GM23338 (cell line): Measurements from ENCODE around the gene ORC6.

Source experiments
- EZH2 ChIP-seq: fragments of 200-600 bp; sonication (generic); IDR thresholded peaks from one replicate; pipeline ENCODE4 v1.8.0; 2017; ENCODE audit warnings: antibody characterized with exemption, mild to moderate bottlenecking, low read depth; ENCODE audit not compliant: unreplicated experiment
- EZH2phosphoT487 ChIP-seq: fragments of 200-600 bp; sonication (generic); IDR thresholded peaks from one replicate; pipeline ENCODE4 v1.8.1; 2018; ENCODE audit warnings: antibody characterized with exemption; ENCODE audit not compliant: unreplicated experiment
- POLR2AphosphoS5 ChIP-seq: IDR thresholded peaks from 2 replicates; pipeline ENCODE4 v1.6.1; 2016; ENCODE audit warnings: antibody characterized with exemption, low read depth
- STAT1 ChIP-seq: IDR thresholded peaks from one replicate; pipeline ENCODE4 v1.6.1; 2016; ENCODE audit warnings: antibody characterized with exemption; ENCODE audit not compliant: unreplicated experiment
- TF ChIP-seq, protein P1 (sequence below), 2 experiments: fragments of 200-600 bp in 1 of 2; sonication (generic) in 1 of 2; conservative IDR thresholded peaks; 2 replicates each; pipeline versions ENCODE4 v1.5.1 to v1.6.1; 2016 to 2017; ENCODE audit warnings: antibody characterized with exemption in 2 of 2, low read depth in 2 of 2, mild to moderate bottlenecking in 2 of 2, moderate library complexity in 1 of 2
- TF ChIP-seq, protein P2 (sequence below): IDR thresholded peaks from one replicate; pipeline ENCODE4 v1.6.1; 2018; ENCODE audit warnings: antibody characterized with exemption; ENCODE audit not compliant: unreplicated experiment

DNA sequence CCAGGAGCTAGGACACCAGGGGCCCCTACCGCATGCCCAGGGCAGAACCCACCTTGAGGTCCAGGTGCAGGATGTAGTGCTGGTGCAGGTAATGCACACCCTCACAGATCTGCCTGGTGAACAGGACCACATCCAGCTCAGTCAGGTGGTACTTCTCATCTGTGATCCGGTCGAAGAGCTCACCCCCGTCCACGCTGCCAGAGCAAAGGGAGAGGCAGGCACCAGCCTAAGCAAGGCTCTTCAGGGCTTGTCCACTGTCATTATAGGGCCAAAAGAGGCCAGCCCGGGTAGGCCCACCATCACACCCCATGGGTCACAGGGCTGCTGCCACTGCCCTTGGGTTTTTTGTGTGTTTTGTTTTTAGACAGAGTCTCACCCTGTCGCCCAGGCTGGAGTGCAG is 37.7 kb downstream of the ORC6 start:
- TF ChIP-seq, protein P1, sequence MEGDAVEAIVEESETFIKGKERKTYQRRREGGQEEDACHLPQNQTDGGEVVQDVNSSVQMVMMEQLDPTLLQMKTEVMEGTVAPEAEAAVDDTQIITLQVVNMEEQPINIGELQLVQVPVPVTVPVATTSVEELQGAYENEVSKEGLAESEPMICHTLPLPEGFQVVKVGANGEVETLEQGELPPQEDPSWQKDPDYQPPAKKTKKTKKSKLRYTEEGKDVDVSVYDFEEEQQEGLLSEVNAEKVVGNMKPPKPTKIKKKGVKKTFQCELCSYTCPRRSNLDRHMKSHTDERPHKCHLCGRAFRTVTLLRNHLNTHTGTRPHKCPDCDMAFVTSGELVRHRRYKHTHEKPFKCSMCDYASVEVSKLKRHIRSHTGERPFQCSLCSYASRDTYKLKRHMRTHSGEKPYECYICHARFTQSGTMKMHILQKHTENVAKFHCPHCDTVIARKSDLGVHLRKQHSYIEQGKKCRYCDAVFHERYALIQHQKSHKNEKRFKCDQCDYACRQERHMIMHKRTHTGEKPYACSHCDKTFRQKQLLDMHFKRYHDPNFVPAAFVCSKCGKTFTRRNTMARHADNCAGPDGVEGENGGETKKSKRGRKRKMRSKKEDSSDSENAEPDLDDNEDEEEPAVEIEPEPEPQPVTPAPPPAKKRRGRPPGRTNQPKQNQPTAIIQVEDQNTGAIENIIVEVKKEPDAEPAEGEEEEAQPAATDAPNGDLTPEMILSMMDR (conservative IDR thresholded peaks at IDR 0.05; ENCODE audit: low read depth in 2 of 2): no peak
- no peak for TF ChIP-seq EZH2
- TF ChIP-seq STAT1: no peak
- TF ChIP-seq EZH2phosphoT487: no peak
- no peak for TF ChIP-seq POLR2AphosphoS5
- TF ChIP-seq, protein P2, sequence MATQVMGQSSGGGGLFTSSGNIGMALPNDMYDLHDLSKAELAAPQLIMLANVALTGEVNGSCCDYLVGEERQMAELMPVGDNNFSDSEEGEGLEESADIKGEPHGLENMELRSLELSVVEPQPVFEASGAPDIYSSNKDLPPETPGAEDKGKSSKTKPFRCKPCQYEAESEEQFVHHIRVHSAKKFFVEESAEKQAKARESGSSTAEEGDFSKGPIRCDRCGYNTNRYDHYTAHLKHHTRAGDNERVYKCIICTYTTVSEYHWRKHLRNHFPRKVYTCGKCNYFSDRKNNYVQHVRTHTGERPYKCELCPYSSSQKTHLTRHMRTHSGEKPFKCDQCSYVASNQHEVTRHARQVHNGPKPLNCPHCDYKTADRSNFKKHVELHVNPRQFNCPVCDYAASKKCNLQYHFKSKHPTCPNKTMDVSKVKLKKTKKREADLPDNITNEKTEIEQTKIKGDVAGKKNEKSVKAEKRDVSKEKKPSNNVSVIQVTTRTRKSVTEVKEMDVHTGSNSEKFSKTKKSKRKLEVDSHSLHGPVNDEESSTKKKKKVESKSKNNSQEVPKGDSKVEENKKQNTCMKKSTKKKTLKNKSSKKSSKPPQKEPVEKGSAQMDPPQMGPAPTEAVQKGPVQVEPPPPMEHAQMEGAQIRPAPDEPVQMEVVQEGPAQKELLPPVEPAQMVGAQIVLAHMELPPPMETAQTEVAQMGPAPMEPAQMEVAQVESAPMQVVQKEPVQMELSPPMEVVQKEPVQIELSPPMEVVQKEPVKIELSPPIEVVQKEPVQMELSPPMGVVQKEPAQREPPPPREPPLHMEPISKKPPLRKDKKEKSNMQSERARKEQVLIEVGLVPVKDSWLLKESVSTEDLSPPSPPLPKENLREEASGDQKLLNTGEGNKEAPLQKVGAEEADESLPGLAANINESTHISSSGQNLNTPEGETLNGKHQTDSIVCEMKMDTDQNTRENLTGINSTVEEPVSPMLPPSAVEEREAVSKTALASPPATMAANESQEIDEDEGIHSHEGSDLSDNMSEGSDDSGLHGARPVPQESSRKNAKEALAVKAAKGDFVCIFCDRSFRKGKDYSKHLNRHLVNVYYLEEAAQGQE: no peak
